T-helper 1 cell treated with Interleukin-12 subunit alpha and Interleukin-12 subunit beta and Interleukin-4 antibody, amounts not matched to agents 30 μg/mL and 1 μg/mL, for 36 hours (primary cell): Measurements from ENCODE around the gene IKBKG.
"Not testable (repeated sequence)": the region's sequence is repeated elsewhere in the genome, so short reads cannot be mapped to it uniquely, and the experiment has no call there.

Experiments
- H3K27ac Mint-ChIP-seq: one replicate; pipeline ENCODE4 v1.8.0; 2021; ENCODE audit warnings: mild to moderate bottlenecking, mixed read lengths
- H3K27me3 Mint-ChIP-seq: one replicate; pipeline ENCODE4 v1.8.0; 2021; ENCODE audit warnings: low read depth, mixed read lengths
- H3K36me3 Mint-ChIP-seq: one replicate; pipeline ENCODE4 v1.8.0; 2021; ENCODE audit warnings: low read depth, mixed read lengths
- H3K4me1 Mint-ChIP-seq: one replicate; pipeline ENCODE4 v1.8.0; 2021; ENCODE audit warnings: low read depth, mixed read lengths
- H3K4me3 Mint-ChIP-seq: one replicate; pipeline ENCODE4 v1.8.0; 2021; ENCODE audit warnings: mild to moderate bottlenecking, moderate library complexity, mixed read lengths
- H3K9me3 Mint-ChIP-seq: one replicate; pipeline ENCODE4 v1.8.0; 2021; ENCODE audit warnings: mixed read lengths

The IKBKG gene

GRCh38 chrX:154540365-154540764 is 7.1 kb upstream of the IKBKG start:
- H3K27me3 Mint-ChIP-seq, H3K4me3 Mint-ChIP-seq, H3K27ac Mint-ChIP-seq, H3K36me3 Mint-ChIP-seq, H3K9me3 Mint-ChIP-seq: not testable (repeated sequence)
- H3K4me1 Mint-ChIP-seq, result peaks cover 13% of the 10 kb centered on the region

- H3K27ac Mint-ChIP-seq, result no peak overlapping the region
- H3K36me3 Mint-ChIP-seq, result peaks cover 8% of the 10 kb centered on the region
- no peaks in the 10 kb centered on the region for H3K27me3 Mint-ChIP-seq
- H3K9me3 Mint-ChIP-seq, result no peaks in the 10 kb centered on the region
- no peak overlapping the region for H3K4me3 Mint-ChIP-seq
- H3K4me1 Mint-ChIP-seq, result peaks cover 15% of the 10 kb centered on the region
Measured at GRCh38 chrX:154540897-154541535, 6.4 kb upstream of the IKBKG start.

- H3K4me3 Mint-ChIP-seq, result no peak overlapping the region
- no peak overlapping the region for H3K27ac Mint-ChIP-seq
- H3K36me3 Mint-ChIP-seq, result peaks cover 8% of the 10 kb centered on the region
Measured at GRCh38 chrX:154541589-154541895, 5.9 kb upstream of the IKBKG start.

GRCh38 chrX:154541896-154542722 is 5.3 kb upstream of the IKBKG start:
- Mint-ChIP-seq H3K4me1 (peaks cover 18% of the 10 kb centered on the region), H3K36me3 (peaks cover 8% of the 10 kb centered on the region), H3K27ac (peak overlapping the region; percentile 26), H3K27me3 (no peaks in the 10 kb centered on the region), H3K9me3 (no peaks in the 10 kb centered on the region), H3K4me3 (no peak overlapping the region)

More at GRCh38 chrX:154541589-154541895, 5.9 kb upstream of the IKBKG start:
- Mint-ChIP-seq H3K4me1 (peaks cover 18% of the 10 kb centered on the region), H3K9me3 (no peaks in the 10 kb centered on the region), H3K27me3 (no peaks in the 10 kb centered on the region)

- H3K9me3 Mint-ChIP-seq, result no peaks in the 10 kb centered on the region
- H3K4me1 Mint-ChIP-seq, result peaks cover 19% of the 10 kb centered on the region
- H3K4me3 Mint-ChIP-seq, result peak overlapping the region; percentile 49
- H3K36me3 Mint-ChIP-seq, result peaks cover 9% of the 10 kb centered on the region
- no peaks in the 10 kb centered on the region for H3K27me3 Mint-ChIP-seq
- H3K27ac Mint-ChIP-seq, result peak overlapping the region; percentile 81
Measured at GRCh38 chrX:154542723-154543424, 4.5 kb upstream of the IKBKG start.

- Mint-ChIP-seq H3K27ac (peak overlapping the region; percentile 45), H3K4me3 (peak overlapping the region; percentile 65), H3K36me3 (peaks cover 17% of the 10 kb centered on the region), H3K9me3 (no peaks in the 10 kb centered on the region), H3K4me1 (peaks cover 32% of the 10 kb centered on the region), H3K27me3 (no peaks in the 10 kb centered on the region)
Measured at GRCh38 chrX:154545673-154546274, 1.6 kb upstream of the IKBKG start.

GRCh38 chrX:154546354-154547244 is 821 bp upstream of the IKBKG start, which contains the start of gene G6PD:
Gene G6PD (minus strand): TSS chrX:154546846. CDS start chrX:154546155, 691 bp downstream.
- Mint-ChIP-seq H3K9me3 (no peaks in the 10 kb centered on the region), H3K4me1 (peaks cover 33% of the 10 kb centered on the region), H3K36me3 (peaks cover 17% of the 10 kb centered on the region), H3K4me3 (peak within 1 kb of the TSS; percentile 94), H3K27ac (peak within 1 kb of the TSS; percentile 94), H3K27me3 (no peaks in the 10 kb centered on the region)

- no peaks in the 10 kb centered on the region for H3K9me3 Mint-ChIP-seq
- H3K36me3 Mint-ChIP-seq, result peaks cover 17% of the 10 kb centered on the region
- peaks cover 30% of the 10 kb centered on the region for H3K4me1 Mint-ChIP-seq
- H3K4me3 Mint-ChIP-seq, result peak overlapping the region; percentile 94
- peak overlapping the region; percentile 94 for H3K27ac Mint-ChIP-seq
- no peaks in the 10 kb centered on the region for H3K27me3 Mint-ChIP-seq
Measured at GRCh38 chrX:154548028-154548316, 552 bp downstream of the IKBKG start.

- peaks cover 28% of the 10 kb centered on the region for H3K4me1 Mint-ChIP-seq
- H3K9me3 Mint-ChIP-seq, result no peaks in the 10 kb centered on the region
- H3K4me3 Mint-ChIP-seq, result peak overlapping the region; percentile 56
- H3K27ac Mint-ChIP-seq, result peak overlapping the region; percentile 31
- peaks cover 21% of the 10 kb centered on the region for H3K36me3 Mint-ChIP-seq
- H3K27me3 Mint-ChIP-seq, result no peaks in the 10 kb centered on the region
Measured at GRCh38 chrX:154549766-154550165, 2.3 kb downstream of the IKBKG start.

- H3K36me3 Mint-ChIP-seq, result peaks cover 24% of the 10 kb centered on the region
- peak overlapping the region; percentile 49 for H3K27ac Mint-ChIP-seq
Measured at GRCh38 chrX:154552112-154552806, 4.8 kb downstream of the IKBKG start.

GRCh38 chrX:154558060-154558690 is 10.8 kb downstream of the IKBKG start:
- H3K27me3 Mint-ChIP-seq, H3K27ac Mint-ChIP-seq, H3K9me3 Mint-ChIP-seq, H3K36me3 Mint-ChIP-seq, H3K4me1 Mint-ChIP-seq, H3K4me3 Mint-ChIP-seq: not testable (repeated sequence)

More at GRCh38 chrX:154552112-154552806, 4.8 kb downstream of the IKBKG start:
- H3K27me3 Mint-ChIP-seq, H3K4me3 Mint-ChIP-seq, H3K9me3 Mint-ChIP-seq: not testable (repeated sequence)
- peaks cover 26% of the 10 kb centered on the region for H3K4me1 Mint-ChIP-seq

- H3K4me3 Mint-ChIP-seq, H3K27me3 Mint-ChIP-seq, H3K4me1 Mint-ChIP-seq, H3K27ac Mint-ChIP-seq, H3K36me3 Mint-ChIP-seq, H3K9me3 Mint-ChIP-seq: not testable (repeated sequence)
Measured at GRCh38 chrX:154558896-154559295, 11.5 kb downstream of the IKBKG start.

GRCh38 chrX:154560326-154560725 is 12.9 kb downstream of the IKBKG start:
- not testable (repeated sequence) for H3K4me3 Mint-ChIP-seq, H3K27me3 Mint-ChIP-seq, H3K9me3 Mint-ChIP-seq, H3K4me1 Mint-ChIP-seq, H3K27ac Mint-ChIP-seq, H3K36me3 Mint-ChIP-seq
